ENCODE data around the gene SLC35F4. TPM values are rescaled to one million over a fixed set of nuclear protein-coding genes. Genes with fewer than 3 reads are reported as not detected.

SLC35F4 gene
- total and polyA plus RNA-seq, 11 donors, result not detected

DNA sequence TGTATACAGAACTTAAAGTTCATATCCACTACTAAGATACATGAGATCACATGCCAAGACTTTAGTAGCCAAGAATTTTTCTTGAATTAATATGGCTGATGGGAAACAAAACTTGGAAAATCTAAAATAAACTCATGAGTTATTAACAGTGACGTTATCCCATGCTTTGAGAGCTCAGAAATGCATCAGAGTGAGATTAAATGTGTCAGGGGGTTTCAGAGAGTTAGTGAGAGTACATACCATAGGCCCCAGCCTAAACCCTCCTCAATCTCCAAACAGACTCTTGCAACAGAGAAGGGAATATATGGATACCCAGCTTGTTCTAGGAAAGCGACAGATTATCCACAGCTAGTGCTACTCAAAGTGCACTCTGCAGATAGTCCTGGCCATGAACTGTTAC is 19.3 kb downstream of the SLC35F4 start:
- no peak for TF ChIP-seq POLR2A (IDR thresholded peaks at IDR 0.05)
- TF ChIP-seq, protein P1, sequence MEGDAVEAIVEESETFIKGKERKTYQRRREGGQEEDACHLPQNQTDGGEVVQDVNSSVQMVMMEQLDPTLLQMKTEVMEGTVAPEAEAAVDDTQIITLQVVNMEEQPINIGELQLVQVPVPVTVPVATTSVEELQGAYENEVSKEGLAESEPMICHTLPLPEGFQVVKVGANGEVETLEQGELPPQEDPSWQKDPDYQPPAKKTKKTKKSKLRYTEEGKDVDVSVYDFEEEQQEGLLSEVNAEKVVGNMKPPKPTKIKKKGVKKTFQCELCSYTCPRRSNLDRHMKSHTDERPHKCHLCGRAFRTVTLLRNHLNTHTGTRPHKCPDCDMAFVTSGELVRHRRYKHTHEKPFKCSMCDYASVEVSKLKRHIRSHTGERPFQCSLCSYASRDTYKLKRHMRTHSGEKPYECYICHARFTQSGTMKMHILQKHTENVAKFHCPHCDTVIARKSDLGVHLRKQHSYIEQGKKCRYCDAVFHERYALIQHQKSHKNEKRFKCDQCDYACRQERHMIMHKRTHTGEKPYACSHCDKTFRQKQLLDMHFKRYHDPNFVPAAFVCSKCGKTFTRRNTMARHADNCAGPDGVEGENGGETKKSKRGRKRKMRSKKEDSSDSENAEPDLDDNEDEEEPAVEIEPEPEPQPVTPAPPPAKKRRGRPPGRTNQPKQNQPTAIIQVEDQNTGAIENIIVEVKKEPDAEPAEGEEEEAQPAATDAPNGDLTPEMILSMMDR (IDR thresholded peaks at IDR 0.05), result no peak
- H3K27ac ChIP-seq, result peak overlapping the region in 7 of 12 donors; percentile 25 to 73 (median 57)
- WGBS, 4 donors, result 45 to 52% (median 49%) methylated on average over 2 of the region's 2 CpGs
- no peak overlapping the region for H3K4me3 ChIP-seq
- no peaks in the 10 kb centered on the region for H3K36me3 ChIP-seq
- no peaks in the 10 kb centered on the region for H3K9me3 ChIP-seq
- peaks cover 0 to 18% (median 0%) of the 10 kb centered on the region in 12 donors for H3K4me1 ChIP-seq
- H3K27me3 ChIP-seq, result no peaks in the 10 kb centered on the region
- ATAC-seq, result peak in 2 of 4 donors; percentile 63 to 74
- DNase-seq, result no peak
- intact Hi-C loops (cut with DNase I), result no loop called here

DNA sequence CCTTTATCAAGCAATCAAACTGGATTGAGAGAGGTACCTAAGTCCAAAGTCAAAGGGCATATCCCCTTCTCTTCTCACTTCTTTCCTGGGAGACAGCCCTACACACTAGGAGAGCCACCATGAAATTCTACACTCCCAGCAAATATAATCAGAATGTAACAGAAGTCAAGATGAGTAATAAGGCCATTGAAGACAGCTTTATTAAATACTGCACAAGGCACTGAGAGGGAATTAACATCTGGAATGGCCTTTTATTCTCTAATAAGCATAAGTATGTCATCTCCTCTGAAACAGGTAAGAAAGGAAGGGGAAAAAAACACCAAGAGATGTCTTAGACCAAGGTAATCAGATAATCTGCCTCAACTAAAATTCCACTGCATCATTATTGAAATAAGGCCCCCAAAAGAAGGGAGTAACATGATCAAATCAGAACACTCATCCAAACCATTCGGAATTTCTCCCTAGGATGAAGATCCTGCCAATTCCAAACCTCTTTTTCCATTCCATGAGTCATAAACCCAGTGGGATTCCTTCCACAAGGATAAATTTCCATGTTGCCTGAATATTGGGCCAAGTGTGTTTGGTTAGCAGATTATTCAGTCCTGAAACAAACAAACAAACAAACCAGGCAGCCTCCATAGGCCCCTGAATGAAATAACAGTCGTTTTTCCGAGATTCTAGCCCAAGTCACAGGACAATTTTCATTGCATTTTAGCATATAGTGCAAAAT is 19.9 kb downstream of the SLC35F4 start:
- intact Hi-C loops (cut with DNase I), result no loop called here
- TF ChIP-seq, protein P1 (IDR thresholded peaks at IDR 0.05), result no peak
- TF ChIP-seq POLR2A (IDR thresholded peaks at IDR 0.05), result no peak

DNA sequence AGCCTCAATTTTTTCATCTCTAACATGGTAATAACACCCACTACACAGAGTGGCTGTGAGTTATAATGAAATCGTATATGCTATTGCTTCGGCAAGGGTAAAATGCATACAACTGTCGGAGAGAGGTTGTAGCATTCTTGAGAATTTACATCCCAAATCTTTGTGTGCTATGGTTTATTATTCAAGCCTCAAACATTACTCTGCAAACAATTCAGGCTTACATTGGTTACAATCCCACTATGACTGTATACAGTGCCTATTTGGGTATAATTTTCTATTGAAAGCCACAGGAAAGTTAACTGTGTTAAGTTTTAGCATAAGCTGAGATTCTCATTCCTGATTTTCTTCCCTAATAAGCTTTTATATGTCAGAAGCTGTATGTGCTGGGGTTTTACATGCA is 20.6 kb downstream of the SLC35F4 start:
- intact Hi-C loops (cut with DNase I), result no loop called here
- Histone ChIP-seq H3K4me3 (no peak overlapping the region), H3K9me3 (no peaks in the 10 kb centered on the region), H3K4me1 (peaks cover 0 to 18% (median 0%) of the 10 kb centered on the region in 12 donors), H3K27me3 (no peaks in the 10 kb centered on the region), H3K36me3 (no peaks in the 10 kb centered on the region), H3K27ac (peak overlapping the region in 5 of 12 donors; percentile 7 to 73 (median 59))
- no peak for ATAC-seq
- TF ChIP-seq POLR2A (IDR thresholded peaks at IDR 0.05), result no peak
- TF ChIP-seq, protein P1 (IDR thresholded peaks at IDR 0.05), result no peak
- DNase-seq, result no peak
- WGBS, 4 donors, result 87 to 93% (median 91%) methylated on average over 3 of the region's 3 CpGs

More for the DNA sequence above, 19.9 kb downstream of the SLC35F4 start:
- ATAC-seq, result peak in 2 of 4 donors; percentile 67 to 72
- peaks cover 0 to 18% (median 0%) of the 10 kb centered on the region in 12 donors for H3K4me1 ChIP-seq
- no peak overlapping the region for H3K4me3 ChIP-seq
- no peaks in the 10 kb centered on the region for H3K27me3 ChIP-seq
- H3K36me3 ChIP-seq, result no peaks in the 10 kb centered on the region
- WGBS, 4 donors, result 42 to 53% (median 48%) methylated on average over 3 of the region's 3 CpGs
- H3K9me3 ChIP-seq, result no peaks in the 10 kb centered on the region
- DNase-seq, result no peak
- H3K27ac ChIP-seq, result peak overlapping the region in 7 of 12 donors; percentile 25 to 73 (median 57)

DNA sequence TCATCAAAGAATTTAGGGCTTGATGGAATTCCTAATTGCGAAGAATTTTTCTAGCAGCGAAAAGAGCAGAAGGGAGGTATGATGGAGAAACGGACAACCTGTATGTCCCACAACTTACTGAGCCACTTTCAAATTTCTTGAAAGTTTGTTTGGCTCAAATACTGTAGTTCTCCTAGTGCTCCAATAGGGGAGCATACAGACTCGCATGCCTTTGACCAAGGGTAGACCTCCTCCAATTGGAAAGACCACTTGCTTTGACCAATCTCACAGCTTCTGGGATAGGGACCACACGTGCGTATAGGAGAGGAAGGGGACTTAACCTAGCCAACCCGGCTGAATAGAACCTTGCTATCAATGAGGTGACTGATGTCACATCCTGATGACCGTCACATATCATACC is 28.6 kb downstream of the SLC35F4 start:
- Histone ChIP-seq H3K27me3 (peaks cover 0 to 4% (median 0%) of the 10 kb centered on the region in 9 donors), H3K4me3 (no peak overlapping the region), H3K27ac (no peak overlapping the region), H3K9me3 (no peaks in the 10 kb centered on the region), H3K4me1 (no peaks in the 10 kb centered on the region), H3K36me3 (no peaks in the 10 kb centered on the region)
- ATAC-seq (no peak), DNase-seq (no peak)
- TF ChIP-seq POLR2A (IDR thresholded peaks at IDR 0.05), result no peak
- TF ChIP-seq, protein P1 (IDR thresholded peaks at IDR 0.05), result no peak
- 78 to 83% (median 82%) methylated on average over 8 of the region's 8 CpGs for WGBS, 4 donors
- intact Hi-C loops (cut with DNase I), result no loop called here
